ENCODE results near the gene CALN1.

The CALN1 gene

DNA sequence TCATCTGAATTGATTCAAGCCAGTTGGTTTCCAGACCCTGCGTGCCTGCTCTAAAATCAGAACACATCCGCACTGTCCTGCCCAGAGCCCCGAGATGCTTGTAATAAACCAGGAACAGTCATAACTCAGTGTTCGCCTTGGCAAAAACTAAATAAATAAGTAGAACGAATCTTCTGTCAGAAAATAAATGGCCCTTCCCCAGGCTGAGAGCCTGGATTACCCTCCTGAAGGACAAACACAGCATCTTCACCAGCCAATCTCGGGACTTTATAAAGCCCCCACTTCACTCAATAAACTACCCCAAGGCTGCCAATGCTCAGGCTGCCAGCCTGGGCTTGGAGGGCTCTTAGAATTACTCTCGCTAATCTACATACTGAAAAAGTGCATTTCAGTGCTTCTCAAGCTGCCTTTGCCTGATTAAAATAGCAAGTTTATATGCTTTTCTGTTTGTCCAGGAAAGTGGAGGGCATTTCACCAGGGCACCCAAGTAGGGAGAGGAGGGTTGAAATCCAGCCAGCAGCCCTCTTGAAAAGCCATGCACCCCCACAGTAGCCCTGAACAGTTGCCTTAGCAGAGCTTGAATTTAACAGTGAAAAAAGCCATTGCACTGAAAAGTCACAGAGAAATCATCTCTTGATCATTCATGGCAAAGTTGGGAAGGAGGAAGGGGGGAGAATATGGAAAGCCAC is 136.6 kb downstream of the CALN1 start:
- no peaks in the 10 kb centered on the region for H3K4me1 ChIP-seq (ENCODE audit: insufficient read depth, low read length, severe bottlenecking)
- H3K79me2 ChIP-seq (ENCODE audit: insufficient read depth, low read length) = no peaks in the 10 kb centered on the region
- no peaks in the 10 kb centered on the region for H3K36me3 ChIP-seq (ENCODE audit: insufficient read depth, low read length)
- no peak for TF ChIP-seq CTCF (IDR thresholded peaks at IDR 0.05; ENCODE audit: low read length)
- TF ChIP-seq EZH2 (IDR thresholded peaks at IDR 0.05; ENCODE audit: borderline replicate concordance, low read length) = no peak
- H3K27ac ChIP-seq (ENCODE audit: low read depth, low read length, poor library complexity, severe bottlenecking) = no peak overlapping the region
- no peak overlapping the region for H3K9ac ChIP-seq (ENCODE audit: low read length)
- H3F3A ChIP-seq (ENCODE audit: insufficient read depth, low read length) = no peaks in the 10 kb centered on the region
- H3K4me3 ChIP-seq (ENCODE audit: low read depth, low read length, poor library complexity, severe bottlenecking) = no peak overlapping the region
- no peaks in the 10 kb centered on the region for H3K27me3 ChIP-seq (ENCODE audit: insufficient read depth, low read length)
- H3K9me3 ChIP-seq (ENCODE audit: low read length) = no peaks in the 10 kb centered on the region
- no peak overlapping the region for H3K4me2 ChIP-seq (ENCODE audit: low read length)
- no peak overlapping the region for H2AFZ ChIP-seq (ENCODE audit: low read length)
- H4K20me1 ChIP-seq (ENCODE audit: insufficient read depth, low read length) = no peaks in the 10 kb centered on the region
- no peaks in the 10 kb centered on the region for H3K9me2 ChIP-seq (ENCODE audit: low read depth, low read length)

DNA sequence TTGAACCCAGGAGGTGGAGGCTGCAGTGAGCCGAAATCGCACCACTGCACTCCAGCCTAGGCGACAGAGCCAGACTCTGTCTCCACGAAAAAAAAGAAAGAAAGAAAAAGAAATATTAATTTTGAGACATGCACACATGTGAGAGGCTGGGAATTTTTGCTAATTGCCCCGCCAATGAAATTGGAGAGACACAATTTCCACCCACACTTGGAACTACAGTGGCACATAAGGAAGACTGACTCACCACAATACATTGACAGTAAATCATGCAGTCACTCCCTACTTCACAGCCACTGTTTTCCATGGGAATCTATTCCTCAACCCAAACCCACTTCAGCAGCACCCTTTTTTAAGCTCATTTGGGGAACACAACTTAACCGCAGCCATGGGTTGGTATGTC is 139.7 kb downstream of the CALN1 start:
- H3K79me2 ChIP-seq (ENCODE audit: insufficient read depth, low read length) = no peaks in the 10 kb centered on the region
- no peaks in the 10 kb centered on the region for H3K27me3 ChIP-seq (ENCODE audit: insufficient read depth, low read length)
- no peaks in the 10 kb centered on the region for H3K9me2 ChIP-seq (ENCODE audit: low read depth, low read length)

GRCh38 chr7:72268796-72269195 is 143.3 kb downstream of the CALN1 start:
- Histone ChIP-seq H3K9me3 (ENCODE audit: low read length) (no peaks in the 10 kb centered on the region), H3K9me2 (ENCODE audit: low read depth, low read length) (no peaks in the 10 kb centered on the region), H3K27ac (ENCODE audit: low read depth, low read length, poor library complexity, severe bottlenecking) (no peak overlapping the region), H3F3A (ENCODE audit: insufficient read depth, low read length) (no peaks in the 10 kb centered on the region), H3K79me2 (ENCODE audit: insufficient read depth, low read length) (no peaks in the 10 kb centered on the region), H3K4me2 (ENCODE audit: low read length) (no peak overlapping the region), H3K4me1 (ENCODE audit: insufficient read depth, low read length, severe bottlenecking) (no peaks in the 10 kb centered on the region), H3K36me3 (ENCODE audit: insufficient read depth, low read length) (no peaks in the 10 kb centered on the region), H3K4me3 (ENCODE audit: low read depth, low read length, poor library complexity, severe bottlenecking) (no peak overlapping the region), H2AFZ (ENCODE audit: low read length) (no peak overlapping the region), H3K27me3 (ENCODE audit: insufficient read depth, low read length) (no peaks in the 10 kb centered on the region), H3K9ac (ENCODE audit: low read length) (no peak overlapping the region), H4K20me1 (ENCODE audit: insufficient read depth, low read length) (no peaks in the 10 kb centered on the region)
- TF ChIP-seq EZH2 (IDR thresholded peaks at IDR 0.05; ENCODE audit: borderline replicate concordance, low read length) = no peak
- no peak for TF ChIP-seq CTCF (IDR thresholded peaks at IDR 0.05; ENCODE audit: low read length)

More for the DNA sequence above, 139.7 kb downstream of the CALN1 start:
- Histone ChIP-seq H3K9me3 (ENCODE audit: low read length) (no peaks in the 10 kb centered on the region), H3K27ac (ENCODE audit: low read depth, low read length, poor library complexity, severe bottlenecking) (no peak overlapping the region), H3K36me3 (ENCODE audit: insufficient read depth, low read length) (no peaks in the 10 kb centered on the region), H3F3A (ENCODE audit: insufficient read depth, low read length) (no peaks in the 10 kb centered on the region), H3K4me3 (ENCODE audit: low read depth, low read length, poor library complexity, severe bottlenecking) (no peak overlapping the region), H3K4me2 (ENCODE audit: low read length) (no peak overlapping the region), H4K20me1 (ENCODE audit: insufficient read depth, low read length) (no peaks in the 10 kb centered on the region), H3K9ac (ENCODE audit: low read length) (no peak overlapping the region), H2AFZ (ENCODE audit: low read length) (no peak overlapping the region), H3K4me1 (ENCODE audit: insufficient read depth, low read length, severe bottlenecking) (no peaks in the 10 kb centered on the region)
- TF ChIP-seq EZH2 (IDR thresholded peaks at IDR 0.05; ENCODE audit: borderline replicate concordance, low read length) (no peak), CTCF (IDR thresholded peaks at IDR 0.05; ENCODE audit: low read length) (no peak)
